Mucosa of stomach (tissue), 1 donor: Measurements from ENCODE around the gene TBC1D14.

Experiments used
- H3K27me3 ChIP-seq: one replicate; pipeline ENCODE4 v1.7.0; 2013; ENCODE audit warnings: mild to moderate bottlenecking, low read length; ENCODE audit not compliant: control insufficient read depth, insufficient read depth
- H3K36me3 ChIP-seq: one replicate; pipeline ENCODE4 v1.7.0; 2013; ENCODE audit warnings: low read length; ENCODE audit not compliant: control insufficient read depth, insufficient read depth
- H3K4me1 ChIP-seq: one replicate; pipeline ENCODE4 v1.7.0; 2013; ENCODE audit warnings: mild to moderate bottlenecking, low read length; ENCODE audit not compliant: control insufficient read depth, insufficient read depth
- H3K4me3 ChIP-seq: one replicate; pipeline ENCODE4 v1.7.0; 2013; ENCODE audit warnings: low read length
- H3K9ac ChIP-seq: one replicate; pipeline ENCODE4 v1.7.0; 2013; ENCODE audit warnings: mild to moderate bottlenecking, low read length, moderate library complexity
- H3K9me3 ChIP-seq: one replicate; pipeline ENCODE4 v1.7.0; 2013; ENCODE audit warnings: mild to moderate bottlenecking, low read length, moderate library complexity; ENCODE audit not compliant: control insufficient read depth
- donor health status: Pancreatic carcinoma.

Gene TBC1D14

DNA sequence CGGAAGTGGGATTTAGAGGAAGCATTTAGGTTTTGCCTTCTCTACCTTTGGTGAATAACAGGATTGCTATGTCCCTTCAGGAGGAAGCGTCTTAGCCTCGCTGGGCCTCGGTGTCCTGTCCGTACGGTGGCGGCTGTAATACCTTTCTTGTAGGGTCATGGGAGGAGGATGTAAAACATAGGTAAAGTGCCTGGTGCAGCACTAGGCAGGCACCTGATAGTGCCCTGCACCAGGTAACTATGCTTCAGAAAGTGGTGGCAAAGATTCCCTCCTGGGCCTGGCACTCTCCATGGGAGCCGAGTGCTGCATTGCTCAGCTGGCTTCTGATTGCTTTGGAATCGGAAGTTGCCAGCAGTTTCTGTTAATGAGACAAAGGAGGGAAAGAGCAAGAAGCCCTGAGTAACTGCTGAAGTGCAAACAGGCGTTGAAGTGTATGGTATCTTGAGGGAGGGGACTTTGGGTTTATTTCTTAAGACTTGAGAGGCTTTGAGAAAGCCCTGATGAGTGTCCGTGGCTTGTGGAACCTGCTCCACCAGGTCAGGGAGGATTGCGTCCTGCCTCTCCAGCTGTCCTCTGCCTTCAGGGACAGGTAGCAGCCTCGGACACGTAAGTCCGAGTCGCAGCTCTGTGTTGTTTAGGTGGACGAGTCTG is 45.8 kb downstream of the TBC1D14 start:
- no peaks in the 10 kb centered on the region for H3K36me3 ChIP-seq
- H3K9me3 ChIP-seq: no peaks in the 10 kb centered on the region
- H3K4me1 ChIP-seq: peaks cover 34% of the 10 kb centered on the region
- no peaks in the 10 kb centered on the region for H3K27me3 ChIP-seq
- no peak overlapping the region for H3K4me3 ChIP-seq
- no peak overlapping the region for H3K9ac ChIP-seq

DNA sequence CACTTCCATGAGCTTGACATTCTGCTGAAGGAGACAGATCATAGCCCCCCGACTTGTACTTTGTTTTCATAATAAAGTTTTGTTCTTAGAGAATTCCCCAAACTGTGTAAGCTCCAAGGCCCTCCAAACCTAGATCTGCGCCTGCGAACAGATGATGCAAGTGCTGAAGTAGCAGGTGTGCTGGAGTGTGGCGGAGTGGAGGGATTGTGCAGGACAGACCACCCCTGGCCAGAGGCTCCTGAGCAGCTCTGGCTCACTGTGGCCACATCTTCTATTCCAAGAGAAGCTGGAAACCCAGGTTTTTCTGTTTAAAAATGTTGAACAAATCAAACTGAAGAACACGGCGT is 46.4 kb downstream of the TBC1D14 start:
- peaks cover 34% of the 10 kb centered on the region for H3K4me1 ChIP-seq
- H3K9me3 ChIP-seq: no peaks in the 10 kb centered on the region
- no peak overlapping the region for H3K4me3 ChIP-seq
- no peaks in the 10 kb centered on the region for H3K27me3 ChIP-seq
- no peak overlapping the region for H3K9ac ChIP-seq
- no peaks in the 10 kb centered on the region for H3K36me3 ChIP-seq

GRCh38 chr4:6956434-6957147 is 47.0 kb downstream of the TBC1D14 start:
- Histone ChIP-seq H3K9ac (no peak overlapping the region), H3K4me3 (no peak overlapping the region), H3K4me1 (peaks cover 34% of the 10 kb centered on the region)

DNA sequence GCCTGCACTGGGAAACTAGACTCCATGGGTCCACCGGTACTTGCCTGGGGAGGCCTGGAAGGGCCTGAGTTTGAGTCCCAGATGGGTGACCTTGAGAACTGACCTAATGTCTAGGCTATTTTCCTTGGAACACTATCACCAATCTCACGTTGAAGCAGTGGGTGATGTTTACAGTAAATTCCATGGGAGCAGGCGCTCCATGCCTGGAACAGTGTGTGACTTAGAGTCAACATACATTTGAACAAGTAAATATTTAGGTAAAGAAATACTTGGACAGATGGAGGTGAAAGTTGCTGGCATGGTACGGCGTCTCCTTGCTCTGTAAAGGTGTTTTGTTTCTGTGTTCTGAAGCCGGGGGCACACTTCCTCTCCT is 47.5 kb downstream of the TBC1D14 start:
- no peak overlapping the region for H3K4me3 ChIP-seq
- peak overlapping the region; percentile 53 for H3K9ac ChIP-seq
- H3K9me3 ChIP-seq: no peaks in the 10 kb centered on the region
- H3K27me3 ChIP-seq: no peaks in the 10 kb centered on the region
- no peaks in the 10 kb centered on the region for H3K36me3 ChIP-seq
- H3K4me1 ChIP-seq: peaks cover 38% of the 10 kb centered on the region

More at GRCh38 chr4:6956434-6957147, 47.0 kb downstream of the TBC1D14 start:
- no peaks in the 10 kb centered on the region for H3K36me3 ChIP-seq
- no peaks in the 10 kb centered on the region for H3K27me3 ChIP-seq
- H3K9me3 ChIP-seq: no peaks in the 10 kb centered on the region

GRCh38 chr4:6957994-6958393 is 48.4 kb downstream of the TBC1D14 start:
- Histone ChIP-seq H3K4me1 (peaks cover 47% of the 10 kb centered on the region), H3K4me3 (no peak overlapping the region), H3K9me3 (no peaks in the 10 kb centered on the region), H3K27me3 (no peaks in the 10 kb centered on the region), H3K9ac (no peak overlapping the region), H3K36me3 (no peaks in the 10 kb centered on the region)

DNA sequence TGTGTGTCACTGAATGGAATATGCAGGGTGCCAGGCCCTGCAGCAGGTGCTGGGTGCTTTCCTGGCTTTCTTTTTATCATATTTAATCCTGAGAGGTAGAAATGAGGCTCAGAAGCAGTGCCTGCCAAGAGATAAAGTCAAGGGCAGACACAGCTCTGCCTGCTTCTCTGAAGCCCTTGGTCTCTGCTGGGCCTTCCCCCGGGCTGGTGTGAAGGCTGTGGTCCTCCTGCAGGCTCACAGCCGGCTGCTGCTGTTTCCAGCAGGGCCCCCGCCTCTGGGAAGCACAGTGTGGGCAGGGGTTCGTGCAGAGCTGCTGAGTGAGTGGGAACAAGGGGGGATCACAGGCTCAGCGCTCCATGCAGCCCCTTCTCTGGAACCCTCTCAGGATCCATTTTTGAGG is 49.6 kb downstream of the TBC1D14 start:
- Histone ChIP-seq H3K9ac (no peak overlapping the region), H3K4me3 (no peak overlapping the region), H3K4me1 (peaks cover 44% of the 10 kb centered on the region), H3K9me3 (no peaks in the 10 kb centered on the region), H3K36me3 (no peaks in the 10 kb centered on the region), H3K27me3 (no peaks in the 10 kb centered on the region)

- Histone ChIP-seq H3K9me3 (no peaks in the 10 kb centered on the region), H3K4me3 (no peak overlapping the region), H3K27me3 (no peaks in the 10 kb centered on the region), H3K4me1 (peaks cover 36% of the 10 kb centered on the region), H3K36me3 (no peaks in the 10 kb centered on the region), H3K9ac (no peak overlapping the region)
Measured at GRCh38 chr4:6960154-6960553, 50.5 kb downstream of the TBC1D14 start.

- no peak overlapping the region for H3K9ac ChIP-seq
Measured at GRCh38 chr4:6960628-6961412, 51.2 kb downstream of the TBC1D14 start.

GRCh38 chr4:6961496-6962210 is 52.0 kb downstream of the TBC1D14 start:
- Histone ChIP-seq H3K27me3 (no peaks in the 10 kb centered on the region), H3K4me1 (peaks cover 27% of the 10 kb centered on the region), H3K9ac (no peak overlapping the region), H3K9me3 (no peaks in the 10 kb centered on the region), H3K36me3 (no peaks in the 10 kb centered on the region), H3K4me3 (no peak overlapping the region)

More at GRCh38 chr4:6960628-6961412, 51.2 kb downstream of the TBC1D14 start:
- Histone ChIP-seq H3K4me1 (peaks cover 31% of the 10 kb centered on the region), H3K36me3 (no peaks in the 10 kb centered on the region), H3K9me3 (no peaks in the 10 kb centered on the region), H3K27me3 (no peaks in the 10 kb centered on the region), H3K4me3 (no peak overlapping the region)

DNA sequence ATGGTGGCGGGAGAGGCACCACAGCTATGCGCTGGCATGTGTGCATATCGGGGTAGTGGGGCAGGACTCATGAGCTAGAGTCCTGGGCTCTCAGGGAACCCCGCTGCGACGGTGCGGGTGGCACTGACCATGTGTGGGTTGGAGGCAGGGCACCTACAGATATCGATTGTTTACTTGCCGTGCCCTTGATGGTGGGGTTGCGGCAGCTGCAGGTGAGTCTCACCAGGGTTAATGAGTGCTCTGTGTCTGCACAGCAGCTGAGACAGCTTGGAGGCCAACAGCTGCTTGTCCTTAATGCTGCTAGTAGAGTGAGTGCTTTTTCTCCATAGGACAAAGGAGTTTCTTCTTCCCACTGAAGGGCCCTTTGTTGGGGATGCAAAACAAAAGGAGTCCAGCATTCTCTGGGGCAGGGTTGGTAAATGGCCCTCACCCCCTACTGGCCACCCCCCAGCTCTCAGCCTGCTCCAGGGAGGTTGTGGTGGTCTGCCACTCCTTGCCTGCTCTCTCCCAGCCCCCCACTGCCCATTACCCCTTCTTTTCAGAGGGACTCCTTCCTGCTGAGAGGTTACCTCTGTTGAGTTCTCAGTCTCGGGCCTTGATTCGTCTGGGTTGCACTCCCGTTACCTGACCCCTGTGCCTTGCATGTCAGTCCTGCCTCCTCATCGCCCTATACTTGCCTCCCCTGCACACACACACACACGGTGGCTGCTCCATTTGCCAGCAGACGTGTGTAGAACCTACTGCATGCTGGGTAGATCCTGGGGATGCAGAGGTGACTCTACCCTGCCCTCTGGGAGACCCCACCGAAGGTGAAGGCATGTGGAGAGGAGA is 52.8 kb downstream of the TBC1D14 start:
- Histone ChIP-seq H3K36me3 (no peaks in the 10 kb centered on the region), H3K4me1 (peaks cover 20% of the 10 kb centered on the region), H3K9ac (no peak overlapping the region), H3K27me3 (no peaks in the 10 kb centered on the region), H3K4me3 (no peak overlapping the region), H3K9me3 (no peaks in the 10 kb centered on the region)

DNA sequence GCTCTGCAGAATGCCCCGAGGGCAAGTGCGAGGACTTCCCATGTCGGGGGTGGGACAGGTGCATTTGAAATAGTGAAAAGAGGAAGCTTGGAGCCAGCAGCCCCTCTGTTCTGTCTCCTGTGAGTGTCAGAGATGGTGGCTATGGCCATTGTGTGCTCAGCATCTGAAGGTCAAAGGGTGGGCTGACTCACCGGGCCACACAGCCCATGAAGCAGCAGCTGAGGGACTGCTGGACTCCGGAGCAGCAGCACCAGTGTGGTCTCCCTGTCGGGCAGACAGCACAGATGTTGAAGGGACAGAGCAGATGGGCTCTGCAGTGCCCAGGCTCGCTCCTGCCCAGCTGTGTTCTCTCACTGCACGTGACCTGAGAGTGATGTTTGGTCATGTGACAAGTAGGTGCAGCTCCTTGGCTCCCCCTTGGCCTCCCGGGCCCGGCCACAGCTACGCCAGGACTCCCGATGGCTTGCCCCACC is 53.5 kb downstream of the TBC1D14 start:
- Histone ChIP-seq H3K4me1 (peaks cover 17% of the 10 kb centered on the region), H3K9ac (no peak overlapping the region), H3K4me3 (no peak overlapping the region), H3K36me3 (no peaks in the 10 kb centered on the region), H3K9me3 (no peaks in the 10 kb centered on the region), H3K27me3 (no peaks in the 10 kb centered on the region)
